Spleen (tissue), 11 donors: ENCODE data around the gene GPN2. TPM values are rescaled to one million over a fixed set of nuclear protein-coding genes. Genes with fewer than 3 reads are reported as not detected.

Source experiments
- DNase-seq: peaks from one replicate; pipeline ENCODE4 v3.0.0-alpha.2; 2020
- H3K27ac ChIP-seq, 8 donors: fragments of 200-600 bp; sonication (generic) in 7 of 8; 1 replicate in 4 of 8; 2 replicates in 4 of 8; pipeline versions ENCODE4 v1.5.0 to v1.8.0; 2016 to 2021; ENCODE audit warnings: inconsistent platforms in 4 of 8, mild to moderate bottlenecking in 4 of 8, moderate library complexity in 1 of 8
- H3K27me3 ChIP-seq, 7 donors: fragments of 200-600 bp; sonication (generic) in 6 of 7; replicated peaks in 1 of 7; 1 replicate in 4 of 7; 2 replicates in 3 of 7; pipeline versions ENCODE4 v1.5.0 to v1.8.0; 2016 to 2021; ENCODE audit warnings: inconsistent platforms in 3 of 7, mild to moderate bottlenecking in 1 of 7
- H3K36me3 ChIP-seq, 6 donors: fragments of 200-600 bp; sonication (generic) in 5 of 6; 1 replicate in 4 of 6; 2 replicates in 2 of 6; pipeline versions ENCODE4 v1.5.0 to v1.8.0; 2016 to 2021; ENCODE audit warnings: inconsistent platforms in 2 of 6
- H3K4me1 ChIP-seq, 6 donors: fragments of 200-600 bp; sonication (generic) in 5 of 6; 1 replicate in 3 of 6; 2 replicates in 3 of 6; pipeline versions ENCODE4 v1.5.0 to v1.8.0; 2016 to 2021; ENCODE audit warnings: inconsistent platforms in 3 of 6
- H3K4me3 ChIP-seq, 8 donors: fragments of 200-600 bp; sonication (generic) in 7 of 8; 1 replicate in 4 of 8; 2 replicates in 4 of 8; pipeline versions ENCODE4 v1.5.0 to v1.8.0; 2016 to 2021; ENCODE audit warnings: inconsistent platforms in 4 of 8, mild to moderate bottlenecking in 4 of 8, moderate library complexity in 2 of 8
- H3K9me3 ChIP-seq, 8 donors: fragments of 200-600 bp; sonication (generic) in 7 of 8; 1 replicate in 4 of 8; 2 replicates in 4 of 8; pipeline versions ENCODE4 v1.5.0 to v1.8.0; 2016 to 2021; ENCODE audit warnings: inconsistent platforms in 4 of 8
- POLR2A ChIP-seq, 3 donors: fragments of 450-650 bp; IDR thresholded peaks; one replicate each; pipeline ENCODE4 v1.5.1; 2017; ENCODE audit warnings: antibody characterized with exemption in 3 of 3, mild to moderate bottlenecking in 1 of 3
- POLR2AphosphoS5 ChIP-seq, 3 donors: sonication (generic); formaldehyde crosslinking; IDR thresholded peaks; one replicate each; pipeline ENCODE4 v1.5.1; 2017; ENCODE audit warnings: antibody characterized with exemption in 3 of 3
- WGBS, 5 donors: extraction: QIAGEN DNeasy Blood & Tissue Kit in 3 of 5; methylation state at CpG; one replicate each; pipeline versions ENCODE4 v1.1.5 to v1.1.7; 2013 to 2018; 5-methylcytosine and 5-hydroxymethylcytosine counted together
- intact Hi-C: fragments of 100-400 bp; cut with DNase I; formaldehyde crosslinking; loops from one replicate; pipeline ENCODE4 v1.15.0; 2023; ENCODE audit warnings: low total_unique reads
- polyA plus RNA-seq, 3 donors: library from polyadenylated mRNA; stranded (reverse); fragments of 200-250 nt; gene quantifications; one replicate each; pipeline ENCODE4 v1.2.1, GENCODE V29; 2013
- total RNA-seq, 7 donors: library from RNA; depleted of rRNA in 3 of 7; stranded (reverse); fragments of >200 nt in 3 of 7; fragmentation: NEBNext Ultra II Directional in 4 of 7; extraction: Animal tissue kit (Norgen Biotek cat#: 25700) in 4 of 7; gene quantifications; one replicate each; pipeline versions ENCODE4 v1.1.0 to v1.2.1, GENCODE V29; 2016 to 2021
- TF ChIP-seq, protein P1 (sequence below), 11 experiments: fragments of 200-600 bp in 7 of 11; fragments of 450-650 bp in 4 of 11; sonication (generic) in 4 of 11; IDR thresholded peaks in 8 of 11; conservative IDR thresholded peaks in 3 of 11; 1 replicate in 7 of 11; 2 replicates in 4 of 11; pipeline versions ENCODE4 v1.4.0 to v1.8.0; 2016 to 2021; ENCODE audit warnings: antibody characterized with exemption in 11 of 11, inconsistent platforms in 4 of 11, mild to moderate bottlenecking in 1 of 11
- donor health status: healthy with polysubstance abuse.
- donor health status: DM: no; HTN: no; CAD: no; lungs with moderate emphysema.
- donor health status: DM: no; HTN: no; CAD: no.
- donor health status: Bipolar disorder and iron deficiency.
- donor health status: healthy.
- donor health status: DM: no; HTN: no; CAD: no.
- donor health status: DM: yes; HTN: yes; CAD: no.

Gene GPN2
- total and polyA plus RNA-seq, 10 donors: 11.6 to 28.7 (median 17.1) TPM

DNA sequence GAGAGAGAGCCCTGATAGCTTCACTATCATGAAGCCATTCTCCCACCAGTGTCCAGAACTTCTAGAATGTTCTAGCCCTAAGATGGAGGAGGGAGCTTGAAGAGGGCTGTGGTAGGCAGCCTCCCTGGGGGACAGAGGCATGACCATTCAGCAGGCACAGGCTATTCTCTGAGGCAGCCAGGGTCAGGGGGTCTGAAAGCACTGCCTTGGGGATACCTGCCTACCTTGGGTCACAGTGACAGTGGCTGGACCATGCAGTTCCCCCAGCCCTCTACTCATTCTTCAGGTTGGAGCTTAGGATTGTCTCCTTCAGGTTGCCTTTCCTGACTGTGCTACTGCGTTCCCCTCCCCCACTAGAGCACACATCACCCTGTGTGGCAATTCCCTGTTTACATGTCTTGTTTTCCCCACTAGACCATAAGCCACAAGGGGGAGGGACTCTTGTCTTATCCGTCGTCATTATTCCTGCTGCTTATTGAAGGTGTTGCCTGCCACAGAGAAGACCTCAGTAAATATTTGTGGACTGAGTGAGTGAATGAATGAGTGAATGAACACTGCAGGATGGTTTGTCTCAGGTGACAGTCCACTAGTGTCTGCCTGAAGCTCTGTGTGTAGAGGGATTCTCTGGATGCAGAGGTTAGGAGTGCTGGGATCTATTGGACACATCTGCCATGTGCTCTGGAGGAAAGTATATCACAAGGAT, 58.4 kb downstream of the GPN2 start:
- Histone ChIP-seq H3K9me3 (no peaks in the 10 kb centered on the region), H3K27me3 (no peaks in the 10 kb centered on the region), H3K36me3 (peaks cover 0 to 64% (median 35%) of the 10 kb centered on the region in 6 donors), H3K4me3 (peak overlapping the region in 2 of 8 donors; percentile 6 to 60), H3K27ac (peak overlapping the region in 7 of 8 donors; percentile 86 to 94 (median 92)), H3K4me1 (peaks cover 31 to 92% (median 76%) of the 10 kb centered on the region in 6 donors)
- peak; percentile 75 for DNase-seq
- intact Hi-C loops: no loop called here
- no peak for TF ChIP-seq POLR2A (IDR thresholded peaks at IDR 0.05)
- TF ChIP-seq, protein P1, sequence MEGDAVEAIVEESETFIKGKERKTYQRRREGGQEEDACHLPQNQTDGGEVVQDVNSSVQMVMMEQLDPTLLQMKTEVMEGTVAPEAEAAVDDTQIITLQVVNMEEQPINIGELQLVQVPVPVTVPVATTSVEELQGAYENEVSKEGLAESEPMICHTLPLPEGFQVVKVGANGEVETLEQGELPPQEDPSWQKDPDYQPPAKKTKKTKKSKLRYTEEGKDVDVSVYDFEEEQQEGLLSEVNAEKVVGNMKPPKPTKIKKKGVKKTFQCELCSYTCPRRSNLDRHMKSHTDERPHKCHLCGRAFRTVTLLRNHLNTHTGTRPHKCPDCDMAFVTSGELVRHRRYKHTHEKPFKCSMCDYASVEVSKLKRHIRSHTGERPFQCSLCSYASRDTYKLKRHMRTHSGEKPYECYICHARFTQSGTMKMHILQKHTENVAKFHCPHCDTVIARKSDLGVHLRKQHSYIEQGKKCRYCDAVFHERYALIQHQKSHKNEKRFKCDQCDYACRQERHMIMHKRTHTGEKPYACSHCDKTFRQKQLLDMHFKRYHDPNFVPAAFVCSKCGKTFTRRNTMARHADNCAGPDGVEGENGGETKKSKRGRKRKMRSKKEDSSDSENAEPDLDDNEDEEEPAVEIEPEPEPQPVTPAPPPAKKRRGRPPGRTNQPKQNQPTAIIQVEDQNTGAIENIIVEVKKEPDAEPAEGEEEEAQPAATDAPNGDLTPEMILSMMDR (IDR thresholded peaks at IDR 0.05 in 8 of 11, conservative IDR thresholded peaks at IDR 0.05 in 3 of 11): peak in 1 of 11 experiments; percentile 9
- peak in 1 of 3 donors; percentile 80 for TF ChIP-seq POLR2AphosphoS5 (IDR thresholded peaks at IDR 0.05)
- WGBS, 5 donors: 44 to 78% (median 56%) methylated on average over 3 of the region's 3 CpGs

DNA sequence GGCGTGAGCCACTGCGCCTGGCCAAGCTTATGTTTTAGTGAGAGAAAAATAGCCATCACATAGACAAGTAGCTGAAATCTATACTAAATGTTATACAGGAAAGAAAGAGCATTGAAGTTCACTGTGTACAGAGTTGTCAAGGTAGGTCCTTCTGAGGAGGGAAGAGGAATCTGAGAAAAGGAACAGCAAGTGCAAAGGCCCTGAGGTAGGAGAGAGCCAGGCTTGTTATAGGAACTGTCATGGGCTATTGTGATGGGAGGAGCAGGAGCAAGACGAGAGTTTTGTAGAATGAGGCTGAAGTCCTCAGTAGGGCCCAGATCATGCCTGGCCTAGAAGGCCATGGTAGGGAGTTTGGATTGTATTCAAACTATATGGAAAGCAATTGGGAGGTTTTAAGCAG, 59.0 kb downstream of the GPN2 start:
- peaks cover 31 to 95% (median 78%) of the 10 kb centered on the region in 6 donors for H3K4me1 ChIP-seq
- 93 to 98% (median 95%) methylated on average over 3 of the region's 3 CpGs for WGBS, 5 donors
- no peak for TF ChIP-seq POLR2A (IDR thresholded peaks at IDR 0.05)
- TF ChIP-seq, protein P1 (IDR thresholded peaks at IDR 0.05 in 8 of 11, conservative IDR thresholded peaks at IDR 0.05 in 3 of 11): no peak
- TF ChIP-seq POLR2AphosphoS5 (IDR thresholded peaks at IDR 0.05): no peak
- intact Hi-C loops: no loop called here
- H3K9me3 ChIP-seq: no peaks in the 10 kb centered on the region
- no peaks in the 10 kb centered on the region for H3K27me3 ChIP-seq
- peak overlapping the region in 1 of 8 donors; percentile 60 for H3K4me3 ChIP-seq
- peak overlapping the region in 7 of 8 donors; percentile 86 to 94 (median 92) for H3K27ac ChIP-seq
- peak; percentile 1 for DNase-seq
- peaks cover 0 to 57% (median 34%) of the 10 kb centered on the region in 6 donors for H3K36me3 ChIP-seq

DNA sequence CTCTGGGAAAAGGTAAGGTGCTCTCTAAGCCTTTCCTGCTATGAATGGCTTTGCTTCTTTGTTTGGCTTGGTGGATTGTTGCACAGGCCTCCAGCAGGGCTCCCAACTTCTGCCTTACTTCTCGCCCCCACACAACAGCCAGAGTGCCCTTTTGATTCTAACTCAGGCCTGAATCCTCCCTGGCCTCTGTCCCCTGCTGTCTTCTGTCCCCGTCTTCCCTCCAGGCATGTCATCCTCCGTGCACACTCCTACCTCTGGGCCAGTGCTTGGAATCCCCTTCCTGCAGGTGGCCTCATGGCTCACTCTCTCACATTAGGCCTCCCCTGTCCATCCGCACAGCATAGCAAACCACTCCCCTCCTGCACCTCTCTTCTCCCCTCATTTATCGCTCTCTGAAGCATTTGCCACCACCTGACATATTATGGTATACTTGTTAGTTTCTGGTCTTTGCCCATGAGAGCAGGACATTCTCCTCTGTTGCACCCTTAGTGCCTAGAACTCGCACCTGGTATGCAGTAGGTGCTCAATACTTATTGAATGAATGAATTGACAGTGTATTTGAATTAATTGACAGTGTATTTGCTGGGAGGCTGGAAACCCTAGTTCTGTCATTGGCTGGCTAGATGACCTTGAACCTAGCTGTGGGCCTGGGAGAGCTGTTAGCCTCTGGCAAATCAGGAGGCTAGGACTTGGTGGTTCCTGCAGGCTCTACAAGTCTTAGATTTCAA, 60.7 kb downstream of the GPN2 start:
- DNase-seq: peak; percentile 47
- Histone ChIP-seq H3K4me3 (peak overlapping the region in 4 of 8 donors; percentile 64 to 87 (median 68)), H3K27me3 (no peaks in the 10 kb centered on the region), H3K4me1 (peaks cover 36 to 93% (median 83%) of the 10 kb centered on the region in 6 donors), H3K36me3 (peaks cover 0 to 40% (median 17%) of the 10 kb centered on the region in 6 donors), H3K27ac (peak overlapping the region in 7 of 8 donors; percentile 78 to 94 (median 88)), H3K9me3 (no peaks in the 10 kb centered on the region)
- intact Hi-C loops: no loop called here
- WGBS, 5 donors: 83 to 91% (median 85%) methylated on average over 6 of the region's 6 CpGs
- TF ChIP-seq POLR2A (IDR thresholded peaks at IDR 0.05) (no peak), POLR2AphosphoS5 (IDR thresholded peaks at IDR 0.05) (no peak)
- TF ChIP-seq, protein P1 (IDR thresholded peaks at IDR 0.05 in 8 of 11, conservative IDR thresholded peaks at IDR 0.05 in 3 of 11): no peak
